Mesodermal cell (in vitro differentiated cells): ENCODE results near the gene GXYLT2. TPM values are rescaled to one million over a fixed set of nuclear protein-coding genes. Genes with fewer than 3 reads are reported as not detected.

Experiments
- H3K27ac ChIP-seq: 2 replicates; pipeline ENCODE4 v1.7.0; 2013; ENCODE audit warnings: mild to moderate bottlenecking, low read depth, low read length, moderate library complexity; ENCODE audit not compliant: severe bottlenecking
- H3K36me3 ChIP-seq: 2 replicates; pipeline ENCODE4 v1.7.1; 2013; ENCODE audit warnings: mild to moderate bottlenecking, low read length, moderate library complexity; ENCODE audit not compliant: control insufficient read depth, insufficient read depth
- H3K4me1 ChIP-seq: one replicate; pipeline ENCODE4 v1.7.1; 2013; ENCODE audit warnings: mild to moderate bottlenecking, low read length; ENCODE audit not compliant: insufficient read depth, control insufficient read depth, poor library complexity, severe bottlenecking
- H3K4me3 ChIP-seq: 2 replicates; pipeline ENCODE4 v1.7.0; 2013; ENCODE audit warnings: low read length, control low read depth, mild to moderate bottlenecking; ENCODE audit not compliant: insufficient read depth, poor library complexity, severe bottlenecking; ENCODE audit errors: extremely low read depth
- H3K9me3 ChIP-seq: 2 replicates; pipeline ENCODE4 v1.7.1; 2013; ENCODE audit warnings: mild to moderate bottlenecking, low read length, moderate library complexity; ENCODE audit not compliant: control insufficient read depth
- WGBS, 2 experiments: methylation state at CpG; one replicate each; pipeline ENCODE4 v1.1.5; 2013; ENCODE audit warnings: missing lambda C conversion rate in 2 of 2; ENCODE audit not compliant: insufficient coverage in 2 of 2; 5-methylcytosine and 5-hydroxymethylcytosine counted together
- polyA plus RNA-seq, 2 experiments: library from polyadenylated mRNA; stranded (reverse); fragments of 50-300 nt; gene quantifications; one replicate each; pipeline ENCODE4 v1.2.3, GENCODE V29; 2013

The GXYLT2 gene, protein sequence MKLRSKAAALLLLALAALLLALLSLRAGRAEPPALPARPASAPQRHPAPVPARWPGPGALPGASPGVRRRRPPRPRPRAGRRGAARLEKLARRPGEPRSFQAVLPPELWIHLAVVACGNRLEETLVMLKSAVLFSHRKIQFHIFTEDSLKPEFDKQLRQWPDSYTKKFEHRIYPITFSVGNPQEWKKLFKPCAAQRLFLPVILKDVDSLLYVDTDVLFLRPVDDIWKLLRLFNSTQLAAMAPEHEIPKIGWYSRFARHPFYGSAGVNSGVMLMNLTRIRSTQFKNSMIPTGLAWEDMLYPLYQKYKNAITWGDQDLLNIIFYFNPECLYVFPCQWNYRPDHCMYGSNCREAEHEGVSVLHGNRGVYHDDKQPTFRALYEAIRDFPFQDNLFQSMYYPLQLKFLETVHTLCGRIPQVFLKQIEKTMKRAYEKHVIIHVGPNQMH
- 14.1 TPM for polyA plus RNA-seq (2013, experiment 1 of 2)
- polyA plus RNA-seq (2013, experiment 2 of 2): 10.9 TPM

GRCh38 chr3:72887705-72888545 lies at the start of gene GXYLT2:
Gene GXYLT2 (plus strand): TSS chr3:72888046. CDS start chr3:72888234, 188 bp downstream.
- WGBS, 2 experiments: 0% methylated on average over 33 to 73 of the region's 96 CpGs
- Histone ChIP-seq H3K36me3 (no peaks in the 10 kb centered on the region), H3K9me3 (no peaks in the 10 kb centered on the region), H3K27ac (peak within 1 kb of the TSS; percentile 62), H3K4me3 (peak within 1 kb of the TSS; percentile 50), H3K4me1 (peaks cover 35% of the 10 kb centered on the region)

GRCh38 chr3:72839057-72839456 lies 48.8 kb upstream of the GXYLT2 start:
- peaks cover 41% of the 10 kb centered on the region for H3K36me3 ChIP-seq
- WGBS, 2 experiments: 92 to 100% methylated on average over 2 of the region's 3 CpGs

DNA sequence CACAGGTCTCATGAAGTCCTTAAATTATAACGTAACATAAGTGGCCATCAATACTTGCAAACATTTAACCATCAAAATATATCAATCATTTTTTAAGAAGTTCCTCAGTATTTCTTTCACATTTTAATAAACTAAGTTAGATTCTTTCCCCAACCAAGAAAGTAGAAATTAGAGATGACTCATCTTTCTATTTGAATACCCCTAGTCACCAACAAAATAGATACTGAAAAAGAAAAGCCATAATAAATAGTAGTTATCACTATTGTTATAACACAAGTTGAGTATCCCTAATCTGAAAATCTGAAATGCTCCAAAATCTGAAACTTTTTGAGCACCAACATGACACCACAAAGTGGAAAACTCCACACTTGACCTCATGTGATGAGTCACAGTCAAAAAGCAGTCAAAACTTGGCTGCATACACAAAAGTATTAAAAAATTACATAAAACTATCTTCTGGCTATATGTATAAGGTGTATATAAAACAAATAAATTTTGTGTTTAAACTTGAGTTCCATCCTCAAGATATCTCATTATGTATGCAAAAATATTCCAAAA lies 43.3 kb upstream of the GXYLT2 start:
- Histone ChIP-seq H3K9me3 (no peaks in the 10 kb centered on the region), H3K4me3 (no peak overlapping the region), H3K4me1 (peaks cover 6% of the 10 kb centered on the region), H3K36me3 (peaks cover 21% of the 10 kb centered on the region), H3K27ac (no peak overlapping the region)
- WGBS, 2 experiments: 100% methylated on average over 1 of the region's 1 CpG

More at GRCh38 chr3:72839057-72839456, 48.8 kb upstream of the GXYLT2 start:
- Histone ChIP-seq H3K4me3 (no peak overlapping the region), H3K4me1 (no peaks in the 10 kb centered on the region), H3K27ac (no peak overlapping the region), H3K9me3 (no peaks in the 10 kb centered on the region)

- H3K36me3 ChIP-seq: peaks cover 11% of the 10 kb centered on the region
- peaks cover 6% of the 10 kb centered on the region for H3K4me1 ChIP-seq
- no peak overlapping the region for H3K27ac ChIP-seq
- 100% methylated on average over 1 to 4 of the region's 10 CpGs for WGBS, 2 experiments
- no peaks in the 10 kb centered on the region for H3K9me3 ChIP-seq
- H3K4me3 ChIP-seq: no peak overlapping the region
Observed at GRCh38 chr3:72846166-72846565, 41.7 kb upstream of the GXYLT2 start.

DNA sequence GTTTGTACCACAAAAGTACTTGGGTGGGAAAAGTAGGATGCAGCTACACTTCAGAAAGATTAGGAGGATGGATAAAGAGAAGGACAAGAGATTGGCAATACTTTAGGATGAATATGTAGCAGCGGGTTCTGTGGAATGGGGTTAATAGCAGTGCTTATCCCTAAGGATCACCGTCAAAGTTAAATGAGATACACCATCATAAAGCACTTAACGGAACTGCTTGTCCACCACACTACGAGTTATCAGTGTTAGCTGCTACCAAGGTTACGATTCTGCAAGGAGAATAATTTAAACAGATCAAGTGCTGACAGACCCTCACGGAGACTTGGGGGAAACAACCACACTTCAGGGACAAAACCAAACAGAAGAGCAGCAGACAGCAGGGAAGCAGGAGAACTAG lies 40.6 kb upstream of the GXYLT2 start:
- peak overlapping the region; percentile 86 for H3K4me3 ChIP-seq
- WGBS, 2 experiments: 30 to 35% methylated on average over 4 to 5 of the region's 6 CpGs
- no peaks in the 10 kb centered on the region for H3K36me3 ChIP-seq
- no peaks in the 10 kb centered on the region for H3K9me3 ChIP-seq
- peaks cover 6% of the 10 kb centered on the region for H3K4me1 ChIP-seq
- H3K27ac ChIP-seq: no peak overlapping the region

DNA sequence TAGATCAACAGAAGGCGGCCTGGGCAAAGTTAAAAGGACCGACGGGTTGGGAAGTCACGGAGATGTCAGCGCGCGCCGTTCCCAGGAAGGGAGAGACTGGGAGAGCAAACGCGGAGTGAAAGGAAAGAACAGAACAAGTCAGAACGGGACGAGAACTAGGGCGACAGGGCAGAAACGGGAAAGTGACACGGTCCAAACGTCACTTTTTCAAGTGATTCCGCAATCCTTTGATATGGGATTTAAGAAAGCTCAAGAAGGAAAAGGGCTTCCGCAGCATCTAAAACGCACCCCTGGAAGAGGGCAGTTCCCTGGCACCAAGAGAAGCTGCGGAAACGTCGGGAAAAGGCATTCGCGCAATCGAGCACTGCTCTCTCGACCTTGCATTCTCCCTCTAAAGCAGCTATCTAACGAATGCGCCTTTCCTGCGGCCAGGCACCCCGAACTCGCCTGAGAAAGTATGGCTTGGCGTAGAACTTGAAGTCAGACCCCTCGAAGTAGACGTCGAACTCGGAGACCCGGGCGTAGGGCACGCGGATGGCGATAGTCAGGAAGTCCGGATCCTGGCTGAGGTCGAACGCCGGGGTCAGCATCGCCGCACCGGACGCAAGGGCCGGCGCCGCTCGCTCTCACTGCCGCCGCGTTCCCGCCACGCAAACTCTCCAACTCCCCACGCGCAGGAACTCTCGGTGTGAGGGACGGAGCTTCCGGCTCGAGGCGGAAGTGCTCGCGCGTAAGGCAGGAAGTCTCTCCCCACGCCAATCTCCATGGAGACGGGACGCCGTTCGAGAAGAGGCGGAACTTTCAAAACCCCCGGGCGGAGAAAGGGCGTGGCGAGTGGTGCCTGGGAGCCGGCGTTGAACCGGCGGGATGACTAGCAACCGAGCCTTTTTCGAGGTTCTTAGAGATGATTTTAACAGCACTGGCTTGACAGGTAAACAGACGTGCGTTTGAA lies 39.8 kb upstream of the GXYLT2 start, which contains the start of gene SHQ1:
Gene SHQ1, minus strand, starts transcription at position 695 of the 952 bp plus-strand sequence. Its CDS starts 105 bp downstream, at position 590.
- Histone ChIP-seq H3K9me3 (no peaks in the 10 kb centered on the region), H3K27ac (peak within 1 kb of the TSS; percentile 58)
- WGBS, 2 experiments: 0 to 1% methylated on average over 62 to 80 of the region's 86 CpGs

DNA sequence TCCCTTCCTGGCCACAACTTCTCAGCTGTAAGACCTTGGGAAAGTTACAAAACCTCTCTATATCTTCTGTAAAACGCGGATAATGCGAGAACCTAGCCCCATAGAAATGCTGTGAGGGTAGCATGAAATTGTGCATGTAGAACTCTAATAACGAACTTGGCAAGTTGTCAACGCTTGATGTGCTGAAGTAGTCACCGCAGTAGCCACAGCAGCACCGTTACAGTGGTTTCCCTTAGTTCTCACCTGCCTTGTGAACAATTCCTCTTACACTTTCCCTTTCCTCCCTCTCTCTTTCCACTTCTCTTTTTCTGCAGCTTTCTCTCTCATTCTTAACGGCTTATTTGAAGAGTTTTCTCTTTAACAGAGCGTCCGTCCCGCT lies 39.2 kb upstream of the GXYLT2 start:
- H3K4me3 ChIP-seq: peak overlapping the region; percentile 86
- H3K4me1 ChIP-seq: peaks cover 6% of the 10 kb centered on the region
- H3K36me3 ChIP-seq: no peaks in the 10 kb centered on the region
- no peaks in the 10 kb centered on the region for H3K9me3 ChIP-seq
- no peak overlapping the region for H3K27ac ChIP-seq
- 1 to 2% methylated on average over 8 to 10 of the region's 11 CpGs for WGBS, 2 experiments

More for the DNA sequence above, 39.8 kb upstream of the GXYLT2 start, which contains the start of gene SHQ1:
- no peaks in the 10 kb centered on the region for H3K36me3 ChIP-seq
- H3K4me3 ChIP-seq: peak within 1 kb of the TSS; percentile 86
- H3K4me1 ChIP-seq: peaks cover 6% of the 10 kb centered on the region

DNA sequence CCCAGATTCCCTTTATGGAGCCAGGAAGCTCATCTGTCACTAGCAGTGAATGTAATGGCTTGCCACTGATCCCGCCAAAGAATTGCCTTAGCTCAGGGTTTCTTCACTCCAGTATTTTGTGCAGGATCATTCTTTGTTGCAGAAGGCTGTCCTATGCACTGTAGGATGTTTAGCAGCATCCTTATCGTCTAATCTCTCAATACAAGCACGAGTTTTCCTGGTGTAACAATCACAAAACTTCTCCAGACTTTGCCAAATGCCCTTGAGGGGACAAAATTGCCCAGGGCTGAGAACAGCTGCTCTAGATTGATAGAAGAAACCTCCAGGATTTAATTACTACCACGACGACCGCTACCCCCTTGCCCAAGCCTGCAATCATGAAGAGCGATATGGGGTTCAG lies 32.8 kb upstream of the GXYLT2 start:
- H3K36me3 ChIP-seq: no peaks in the 10 kb centered on the region
- H3K9me3 ChIP-seq: no peaks in the 10 kb centered on the region
- H3K4me1 ChIP-seq: no peaks in the 10 kb centered on the region
- H3K27ac ChIP-seq: no peak overlapping the region
- WGBS, 2 experiments: 87 to 100% methylated on average over 3 to 7 of the region's 7 CpGs
- H3K4me3 ChIP-seq: no peak overlapping the region

- 61 to 93% methylated on average over 3 of the region's 5 CpGs for WGBS, 2 experiments
- no peaks in the 10 kb centered on the region for H3K36me3 ChIP-seq
- H3K4me1 ChIP-seq: no peaks in the 10 kb centered on the region
- no peaks in the 10 kb centered on the region for H3K9me3 ChIP-seq
- no peak overlapping the region for H3K27ac ChIP-seq
- no peak overlapping the region for H3K4me3 ChIP-seq
Observed at GRCh38 chr3:72860053-72860452, 27.8 kb upstream of the GXYLT2 start.
